HepG2 (cell line): ENCODE measurements around the gene ADSS1. TPM values are rescaled to one million over a fixed set of nuclear protein-coding genes. Genes with fewer than 3 reads are reported as not detected.

Experiments
- AFF4 ChIP-seq: sonication (generic); formaldehyde crosslinking; IDR thresholded peaks from 2 replicates; pipeline ENCODE4 v1.4.0; 2020; ENCODE audit warnings: missing genetic modification reagents
- ELF3 ChIP-seq: IDR thresholded peaks from 2 replicates; pipeline ENCODE4 v1.6.1; 2016; ENCODE audit warnings: missing genetic modification reagents, missing compliant biosample characterization
- JDP2 ChIP-seq: sonication (generic); formaldehyde crosslinking; IDR thresholded peaks from 2 replicates; pipeline ENCODE4 v1.8.1; 2022; ENCODE audit warnings: missing genetic modification reagents, borderline replicate concordance
- MAX ChIP-seq: IDR thresholded peaks from 2 replicates; pipeline ENCODE4 v1.6.1; 2012; ENCODE audit warnings: inconsistent platforms
- PHF21A ChIP-seq: sonication (generic); formaldehyde crosslinking; IDR thresholded peaks from 2 replicates; pipeline ENCODE4 v1.5.0; 2020; ENCODE audit warnings: mild to moderate bottlenecking, missing genetic modification reagents
- RBM22 ChIP-seq: fragments of 200-400 bp; formaldehyde crosslinking; optimal IDR thresholded peaks from 2 replicates; pipeline ENCODE3; 2017; ENCODE audit warnings: mild to moderate bottlenecking, low read length, moderate library complexity
- RXRA ChIP-seq: sonication (generic); formaldehyde crosslinking; IDR thresholded peaks from 2 replicates; pipeline ENCODE4 v1.5.1; 2020; ENCODE audit warnings: missing genetic modification reagents
- SALL2 ChIP-seq: sonication (generic); formaldehyde crosslinking; IDR thresholded peaks from 2 replicates; pipeline ENCODE4 v1.8.1; 2023; ENCODE audit warnings: mild to moderate bottlenecking, missing genetic modification reagents, inconsistent platforms
- ZNF280D ChIP-seq: sonication (generic); formaldehyde crosslinking; IDR thresholded peaks from 2 replicates; pipeline ENCODE4 v1.5.1; 2020; ENCODE audit warnings: mild to moderate bottlenecking, missing genetic modification reagents
- ZNF367 ChIP-seq: sonication (generic); formaldehyde crosslinking; IDR thresholded peaks from 2 replicates; pipeline ENCODE4 v1.4.0; 2020; ENCODE audit warnings: missing genetic modification reagents, borderline replicate concordance
- ZNF609 ChIP-seq: sonication (generic); formaldehyde crosslinking; IDR thresholded peaks from 2 replicates; pipeline ENCODE4 v1.4.0; 2020; ENCODE audit warnings: mild to moderate bottlenecking, missing genetic modification reagents, borderline replicate concordance
- ZNF737 ChIP-seq: sonication (generic); formaldehyde crosslinking; IDR thresholded peaks from 2 replicates; pipeline ENCODE4 v1.5.0; 2020; ENCODE audit warnings: missing genetic modification reagents, mild to moderate bottlenecking, borderline replicate concordance
- ZNF800 ChIP-seq: sonication (generic); formaldehyde crosslinking; IDR thresholded peaks from 2 replicates; pipeline ENCODE4 v1.4.0; 2020; ENCODE audit warnings: missing genetic modification reagents
- polyA plus RNA-seq, 8 experiments: library from polyadenylated mRNA; depleted of rRNA in 3 of 8; stranded (reverse) in 7 of 8; unstranded in 1 of 8; fragments of >200 nt; fragmentation: Illumina TruSeq in 4 of 8; extraction: Trizol in 4 of 8; gene quantifications; 2 replicates each; pipeline versions ENCODE4 v1.2.1 to v1.2.3, GENCODE V29; 2011 to 2016; ENCODE audit warnings: low read depth in 4 of 8, missing spikeins in 1 of 8, mixed read lengths in 1 of 8; ENCODE audit not compliant: insufficient read depth in 1 of 8
- total RNA-seq, 5 experiments: library from RNA; depleted of rRNA; stranded (reverse); fragments of >200 nt; fragmentation: Illumina TruSeq; extraction: Trizol; gene quantifications; 2 replicates each; pipeline ENCODE4 v1.2.3, GENCODE V29; 2016; ENCODE audit warnings: low read depth in 1 of 5

Gene ADSS1
- total and polyA plus RNA-seq, 2 of the 13 experiments (the other 11 are each of a cell fraction or from before 2014, with no cell fraction given): 1.0 to 36.7 TPM

- TF ChIP-seq ELF3 (CRISPR knock-in tag) (peak; percentile 69), ZNF800 (CRISPR knock-in tag) (no peak), ZNF609 (CRISPR knock-in tag) (peak; percentile 74; the same call in 1 of the 2 replicates), MAX (peak; percentile 80), ZNF737 (CRISPR knock-in tag) (no peak), AFF4 (CRISPR knock-in tag) (no peak), JDP2 (CRISPR knock-in tag) (no peak), RXRA (CRISPR knock-in tag) (peak; percentile 88), PHF21A (peak; percentile 58; the same call in 1 of the 2 replicates), RBM22 (peak; percentile 85), ZNF367 (0 out of 2 replicates have a peak, but pooled peaks have one; percentile 44), ZNF280D (CRISPR knock-in tag) (no peak), SALL2 (CRISPR knock-in tag) (peak; percentile 66)
These were observed 44.7 kb downstream of the ADSS1 start (continued) for GRCh38 chr14:104768437-104769323.
